HEK293 (cell line): Measurements from ENCODE around the gene PEX10.

Source experiments
- CTCF ChIA-PET: fragments of 350-600 bp; formaldehyde crosslinking; extraction: SDS; loops from one replicate; lab custom pipeline; 2021; ENCODE audit warnings: antibody characterized with exemption; lab: Yijun Ruan, JAX
- POLR2A ChIA-PET: fragments of 300-600 bp; formaldehyde crosslinking; extraction: SDS; loops from one replicate; lab custom pipeline; 2020; ENCODE audit warnings: antibody characterized with exemption, inconsistent platforms; lab: Yijun Ruan, JAX
- H3K27ac ChIP-seq: fragments of 200-500 bp; sonication (Bioruptor generic); 2 replicates; pipeline ENCODE4 v1.5.1; 2014; ENCODE audit warnings: low read depth, low read length, control low read depth, inconsistent platforms; ENCODE audit errors: extremely low read depth
- H3K36me3 ChIP-seq, 2 experiments: fragments of 200-500 bp in 1 of 2; sonication (Bioruptor generic) in 1 of 2; 1 replicate in 1 of 2; 2 replicates in 1 of 2; pipeline ENCODE4 v1.5.1; 2014 to 2017; ENCODE audit warnings: inconsistent platforms in 2 of 2, low read length in 2 of 2; ENCODE audit not compliant: control insufficient read depth in 2 of 2, insufficient read depth in 1 of 2
- H3K4me1 ChIP-seq: fragments of 200-500 bp; sonication (Bioruptor generic); 2 replicates; pipeline ENCODE4 v1.5.1; 2014; ENCODE audit warnings: mild to moderate bottlenecking, low read length, inconsistent platforms; ENCODE audit not compliant: control insufficient read depth, insufficient read depth
- H3K4me3 ChIP-seq: 2 replicates; pipeline ENCODE4 v1.5.1; 2011; ENCODE audit warnings: low read depth, mild to moderate bottlenecking, control low read depth, low read length, moderate library complexity
- H3K9me3 ChIP-seq: fragments of 200-500 bp; sonication (Bioruptor generic); 2 replicates; pipeline ENCODE4 v1.5.1; 2014; ENCODE audit warnings: low read depth, low read length, inconsistent platforms; ENCODE audit not compliant: control insufficient read depth, insufficient read depth
- GFI1B ChIP-seq: fragments of 450-650 bp; formaldehyde crosslinking; IDR thresholded peaks from 2 replicates; pipeline ENCODE4 v1.5.1; 2016; ENCODE audit warnings: missing biosample characterization, missing genetic modification characterization
- HOXC10 ChIP-seq: sonication (generic); formaldehyde crosslinking; IDR thresholded peaks from 2 replicates; pipeline ENCODE4 v1.8.1; 2023; ENCODE audit warnings: mild to moderate bottlenecking, missing genetic modification reagents
- KLF9 ChIP-seq: fragments of 450-650 bp; formaldehyde crosslinking; IDR thresholded peaks from 2 replicates; pipeline ENCODE4 v1.5.1; 2016; ENCODE audit warnings: missing biosample characterization, missing genetic modification characterization, low read depth
- SCRT2 ChIP-seq: fragments of 450-650 bp; formaldehyde crosslinking; IDR thresholded peaks from 2 replicates; pipeline ENCODE4 v1.5.1; 2016; ENCODE audit warnings: missing biosample characterization, missing genetic modification characterization
- SETDB1 ChIP-seq: IDR thresholded peaks from one replicate; pipeline ENCODE4 v1.6.1; 2017; ENCODE audit warnings: mild to moderate bottlenecking, low read length, moderate library complexity, mixed read lengths; ENCODE audit not compliant: insufficient read length
- SP3 ChIP-seq: fragments of 450-650 bp; formaldehyde crosslinking; IDR thresholded peaks from 2 replicates; pipeline ENCODE4 v1.5.1; 2016; ENCODE audit warnings: missing biosample characterization, missing genetic modification characterization
- YY2 ChIP-seq: fragments of 450-650 bp; formaldehyde crosslinking; IDR thresholded peaks from 2 replicates; pipeline ENCODE4 v1.5.1; 2016; ENCODE audit warnings: missing biosample characterization, missing genetic modification characterization
- ZBTB1 ChIP-seq: fragments of 450-650 bp; formaldehyde crosslinking; IDR thresholded peaks from 2 replicates; pipeline ENCODE4 v1.5.1; 2016; ENCODE audit warnings: missing biosample characterization, missing genetic modification characterization
- ZFHX2 ChIP-seq: fragments of 450-650 bp; formaldehyde crosslinking; conservative IDR thresholded peaks from 2 replicates; pipeline ENCODE4 v1.5.1; 2016; ENCODE audit warnings: missing biosample characterization, missing genetic modification characterization
- ZFP3 ChIP-seq: fragments of 450-650 bp; formaldehyde crosslinking; IDR thresholded peaks from 2 replicates; pipeline ENCODE4 v1.5.1; 2016; ENCODE audit warnings: low read depth, missing biosample characterization, missing genetic modification characterization
- ZFP41 ChIP-seq: fragments of 450-650 bp; formaldehyde crosslinking; IDR thresholded peaks from 2 replicates; pipeline ENCODE4 v1.5.1; 2016; ENCODE audit warnings: missing biosample characterization, missing genetic modification characterization, borderline replicate concordance
- ZNF211 ChIP-seq: fragments of 450-650 bp; formaldehyde crosslinking; IDR thresholded peaks from 2 replicates; pipeline ENCODE4 v1.5.1; 2016; ENCODE audit warnings: low read depth, missing biosample characterization, missing genetic modification characterization
- ZNF391 ChIP-seq: fragments of 450-650 bp; formaldehyde crosslinking; IDR thresholded peaks from 2 replicates; pipeline ENCODE4 v1.5.1; 2016; ENCODE audit warnings: low read depth, missing biosample characterization, missing genetic modification characterization, borderline replicate concordance
- ZNF529 ChIP-seq: fragments of 450-650 bp; formaldehyde crosslinking; IDR thresholded peaks from 2 replicates; pipeline ENCODE4 v1.5.1; 2017; ENCODE audit warnings: missing genetic modification characterization, missing biosample characterization; ENCODE audit not compliant: insufficient replicate concordance
- ZNF548 ChIP-seq: fragments of 450-650 bp; formaldehyde crosslinking; IDR thresholded peaks from 2 replicates; pipeline ENCODE4 v1.5.1; 2016; ENCODE audit warnings: missing biosample characterization, missing genetic modification characterization
- ZNF658 ChIP-seq: fragments of 450-650 bp; formaldehyde crosslinking; IDR thresholded peaks from 2 replicates; pipeline ENCODE4; 2016; ENCODE audit warnings: missing biosample characterization, missing genetic modification characterization
- TF ChIP-seq, protein P1 (sequence below): fragments of 450-650 bp; formaldehyde crosslinking; optimal IDR thresholded peaks from 2 replicates; pipeline ENCODE3; 2016; ENCODE audit warnings: missing biosample characterization, mild to moderate bottlenecking, missing genetic modification characterization
- TF ChIP-seq, protein P2 (sequence below): fragments of 450-650 bp; formaldehyde crosslinking; IDR thresholded peaks from 2 replicates; pipeline ENCODE4 v1.5.1; 2016; ENCODE audit warnings: missing biosample characterization, missing genetic modification characterization

The PEX10 gene

DNA sequence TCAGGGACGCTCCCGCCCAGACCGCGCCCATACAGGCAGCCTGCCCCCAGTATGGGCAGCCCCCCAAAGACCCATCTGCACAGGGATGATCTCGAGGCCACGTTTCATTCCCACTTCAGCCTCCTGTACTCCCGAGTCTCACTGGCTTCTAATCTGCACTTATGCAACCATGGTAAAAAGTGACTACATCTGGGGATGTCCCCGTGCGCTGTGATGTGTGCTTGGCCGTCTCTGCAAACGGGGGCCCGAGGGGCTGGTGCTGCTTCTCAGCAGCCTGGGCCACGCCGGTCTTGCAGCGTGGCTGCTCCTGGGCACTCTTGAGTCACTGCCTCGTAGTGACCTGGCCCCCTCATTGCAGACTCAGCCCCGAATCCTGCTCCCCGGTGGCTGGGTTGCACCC is 46.3 kb upstream of the PEX10 start:
- no peak overlapping the region for H3K27ac ChIP-seq
- no peaks in the 10 kb centered on the region for H3K9me3 ChIP-seq
- ChIA-PET POLR2A (no interaction called here), CTCF (no interaction called here)
- no peak overlapping the region for H3K4me3 ChIP-seq
- no peaks in the 10 kb centered on the region for H3K36me3 ChIP-seq
- no peak for TF ChIP-seq ZFP3 (tag by site-specific recombination)
- TF ChIP-seq ZNF211 (tag by site-specific recombination): no peak
- TF ChIP-seq, protein P1, sequence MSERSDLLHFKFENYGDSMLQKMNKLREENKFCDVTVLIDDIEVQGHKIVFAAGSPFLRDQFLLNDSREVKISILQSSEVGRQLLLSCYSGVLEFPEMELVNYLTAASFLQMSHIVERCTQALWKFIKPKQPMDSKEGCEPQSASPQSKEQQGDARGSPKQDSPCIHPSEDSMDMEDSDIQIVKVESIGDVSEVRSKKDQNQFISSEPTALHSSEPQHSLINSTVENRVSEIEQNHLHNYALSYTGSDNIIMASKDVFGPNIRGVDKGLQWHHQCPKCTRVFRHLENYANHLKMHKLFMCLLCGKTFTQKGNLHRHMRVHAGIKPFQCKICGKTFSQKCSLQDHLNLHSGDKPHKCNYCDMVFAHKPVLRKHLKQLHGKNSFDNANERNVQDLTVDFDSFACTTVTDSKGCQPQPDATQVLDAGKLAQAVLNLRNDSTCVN (tag by site-specific recombination): no peak
- no peak for TF ChIP-seq ZNF529 (tag by site-specific recombination)
- no peak for TF ChIP-seq ZFP41 (tag by site-specific recombination)
- TF ChIP-seq HOXC10: no peak
- no peak for TF ChIP-seq ZFHX2
- TF ChIP-seq ZNF658 (tag by site-specific recombination): no peak
- no peak for TF ChIP-seq ZNF391
- no peaks in the 10 kb centered on the region for H3K4me1 ChIP-seq

DNA sequence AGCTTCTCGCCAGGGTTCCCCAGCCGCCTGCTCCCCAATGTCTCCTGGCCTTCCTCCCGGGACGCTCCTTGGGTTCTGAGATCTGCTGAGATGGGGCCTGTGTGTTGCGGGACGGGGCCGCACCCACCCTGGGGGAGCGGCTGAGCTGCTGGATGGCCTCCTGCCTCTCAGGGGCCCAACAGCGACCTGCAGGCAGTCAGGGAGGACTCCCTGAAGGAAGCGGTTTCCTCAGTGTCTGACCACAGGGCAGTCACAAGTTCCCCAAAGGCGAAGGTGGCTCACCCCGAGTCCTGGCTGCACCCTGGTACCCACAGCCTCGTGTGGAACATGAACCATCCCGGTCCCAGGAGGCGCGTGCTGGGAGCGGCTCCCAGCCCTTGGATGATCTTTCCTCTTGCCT is 45.1 kb upstream of the PEX10 start:
- no peak for TF ChIP-seq SP3 (tag by site-specific recombination)
- TF ChIP-seq, all 188 proteins: peak for 0
- no peaks in the 10 kb centered on the region for H3K4me1 ChIP-seq
- no peaks in the 10 kb centered on the region for H3K9me3 ChIP-seq
- ChIA-PET CTCF (no interaction called here), POLR2A (no interaction called here)
- H3K36me3 ChIP-seq: no peaks in the 10 kb centered on the region
- no peak overlapping the region for H3K27ac ChIP-seq
- no peak overlapping the region for H3K4me3 ChIP-seq

DNA sequence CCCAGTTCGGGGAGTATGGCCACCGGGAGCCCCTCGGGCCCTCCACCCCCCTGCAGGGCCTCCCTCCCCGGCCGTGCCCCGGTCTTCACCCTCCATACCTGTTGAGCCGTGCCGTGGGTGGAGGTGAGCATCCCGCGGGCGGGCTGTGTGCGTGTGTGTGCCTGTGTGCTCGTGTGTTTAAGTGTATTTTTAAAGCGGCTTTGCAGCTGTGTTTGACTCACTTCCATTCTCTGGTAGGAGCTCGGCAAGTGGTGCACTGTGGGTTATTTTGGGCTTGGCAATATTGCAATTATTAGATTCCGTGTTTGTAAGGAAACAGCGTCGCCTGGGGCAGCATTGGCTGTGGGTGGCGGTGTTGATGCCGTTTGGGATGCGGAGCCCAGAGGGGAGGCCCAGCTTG is 43.4 kb upstream of the PEX10 start:
- no peaks in the 10 kb centered on the region for H3K9me3 ChIP-seq
- POLR2A ChIA-PET: no interaction called here
- H3K4me1 ChIP-seq: no peaks in the 10 kb centered on the region
- H3K36me3 ChIP-seq: no peaks in the 10 kb centered on the region
- no peak overlapping the region for H3K4me3 ChIP-seq
- TF ChIP-seq ZBTB1 (tag by site-specific recombination) (no peak), SETDB1 (no peak), SCRT2 (peak; percentile 67), ZNF548 (tag by site-specific recombination) (no peak), GFI1B (tag by site-specific recombination) (no peak)
- TF ChIP-seq, protein P2, sequence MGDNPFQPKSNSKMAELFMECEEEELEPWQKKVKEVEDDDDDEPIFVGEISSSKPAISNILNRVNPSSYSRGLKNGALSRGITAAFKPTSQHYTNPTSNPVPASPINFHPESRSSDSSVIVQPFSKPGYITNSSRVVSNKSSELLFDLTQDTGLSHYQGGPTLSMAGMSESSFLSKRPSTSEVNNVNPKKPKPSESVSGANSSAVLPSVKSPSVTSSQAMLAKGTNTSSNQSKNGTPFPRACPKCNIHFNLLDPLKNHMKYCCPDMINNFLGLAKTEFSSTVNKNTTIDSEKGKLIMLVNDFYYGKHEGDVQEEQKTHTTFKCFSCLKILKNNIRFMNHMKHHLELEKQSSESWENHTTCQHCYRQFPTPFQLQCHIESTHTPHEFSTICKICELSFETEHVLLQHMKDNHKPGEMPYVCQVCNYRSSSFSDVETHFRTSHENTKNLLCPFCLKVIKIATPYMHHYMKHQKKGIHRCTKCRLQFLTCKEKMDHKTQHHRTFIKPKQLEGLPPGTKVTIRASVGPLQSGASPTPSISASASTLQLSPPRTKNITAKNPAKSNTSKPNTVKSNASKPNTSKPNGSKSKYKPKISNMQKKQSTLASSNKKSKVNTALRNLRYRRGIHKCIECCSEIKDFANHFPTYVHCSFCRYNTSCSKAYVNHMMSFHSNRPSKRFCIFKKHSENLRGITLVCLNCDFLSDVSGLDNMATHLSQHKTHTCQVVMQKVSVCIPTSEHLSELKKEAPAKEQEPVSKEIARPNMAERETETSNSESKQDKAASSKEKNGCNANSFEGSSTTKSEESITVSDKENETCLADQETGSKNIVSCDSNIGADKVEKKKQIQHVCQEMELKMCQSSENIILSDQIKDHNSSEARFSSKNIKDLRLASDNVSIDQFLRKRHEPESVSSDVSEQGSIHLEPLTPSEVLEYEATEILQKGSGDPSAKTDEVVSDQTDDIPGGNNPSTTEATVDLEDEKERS (tag by site-specific recombination): no peak
- CTCF ChIA-PET: interaction anchor here (0.6 kb wide), 1 partner anchor 174 kb away, joined by 5 read pairs; no protein-coding TSS in a partner anchor
- no peak overlapping the region for H3K27ac ChIP-seq

DNA sequence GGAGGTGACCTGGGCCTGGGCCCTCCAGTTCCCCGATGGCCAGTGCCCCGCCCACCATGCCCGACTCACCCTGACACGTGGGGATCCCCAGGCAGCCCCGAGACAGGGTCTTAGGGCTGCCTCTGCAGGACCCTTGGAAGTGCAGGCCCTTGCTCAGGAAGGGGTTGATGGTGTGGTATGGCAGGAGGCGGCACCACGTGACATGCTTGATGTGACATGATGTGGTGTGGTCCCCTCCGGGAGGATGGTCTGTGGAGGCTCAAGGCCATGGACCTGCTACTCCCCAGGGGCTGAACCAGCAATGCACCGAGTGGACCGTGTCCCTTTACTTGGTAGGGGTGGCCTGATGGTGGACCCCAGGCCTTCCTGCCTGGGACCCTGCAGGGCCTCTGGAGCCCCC is 41.9 kb upstream of the PEX10 start:
- Histone ChIP-seq H3K4me3 (no peak overlapping the region), H3K27ac (no peak overlapping the region)
- 0 out of 2 replicates have a peak, but pooled peaks have one; percentile 17 for TF ChIP-seq KLF9 (tag by site-specific recombination)
- TF ChIP-seq YY2: no peak

More for the DNA sequence above, 41.9 kb upstream of the PEX10 start:
- Histone ChIP-seq H3K9me3 (no peaks in the 10 kb centered on the region), H3K4me1 (no peaks in the 10 kb centered on the region), H3K36me3 (no peaks in the 10 kb centered on the region)
- CTCF ChIA-PET: no interaction called here
- POLR2A ChIA-PET: no interaction called here
